Measurements from ENCODE around the gene DNAJC5. TPM values are rescaled to one million over a fixed set of nuclear protein-coding genes. Genes with fewer than 3 reads are reported as not detected.
A peak's percentile ranks its signal among the peaks of the same experiment; 100 is the strongest.

Gene DNAJC5
- total and polyA plus RNA-seq, 9 of the 15 experiments (the other 6 are each of a cell fraction or from before 2014, with no cell fraction given): 0.95 to 42.8 (median 23.4) TPM

DNA sequence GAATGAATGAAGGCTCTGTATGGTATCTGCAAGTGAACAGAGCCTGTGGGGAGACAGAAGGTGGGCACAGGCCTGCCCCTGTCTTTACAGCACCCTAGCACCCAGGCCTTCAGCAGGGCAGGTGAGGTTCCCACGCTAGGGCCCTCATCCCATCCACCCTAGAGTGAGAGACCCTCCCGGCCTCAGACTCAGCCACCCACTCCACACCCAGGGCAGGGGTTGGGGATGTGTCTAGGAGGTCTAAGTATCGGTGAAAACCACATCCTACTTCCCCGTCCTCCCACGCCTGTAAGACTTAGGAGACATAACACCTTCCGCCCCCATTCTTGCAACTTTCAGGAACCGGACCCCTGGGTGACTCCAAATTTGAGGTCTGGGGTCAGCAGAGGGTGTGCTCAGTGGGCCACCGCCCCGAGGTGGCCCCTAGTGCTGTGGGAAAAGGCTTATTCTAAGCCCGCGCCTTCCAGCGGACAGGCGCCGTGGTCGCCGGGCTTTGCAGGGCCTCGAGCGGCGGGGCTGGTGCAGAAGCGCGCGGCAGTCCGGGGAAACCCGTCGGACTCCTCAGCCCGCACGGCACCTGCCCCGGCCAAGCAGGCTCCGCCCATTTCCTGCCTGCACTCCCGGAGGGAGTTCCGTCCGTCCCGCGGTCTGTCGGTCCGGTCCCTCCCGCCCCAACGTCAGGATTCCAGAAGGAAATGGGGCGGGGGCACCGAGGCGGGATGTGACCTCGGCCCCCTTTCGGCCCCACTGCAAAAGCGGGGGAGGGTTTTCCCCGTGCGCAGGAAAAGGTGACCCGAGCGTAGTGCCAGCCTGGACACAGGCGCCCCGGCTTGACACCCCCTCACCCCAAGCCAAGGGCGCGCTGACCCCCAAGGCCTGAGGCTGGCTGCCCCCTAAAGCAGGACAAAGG lies 83.6 kb downstream of the DNAJC5 start (continued):
- TF ChIP-seq, protein P1, sequence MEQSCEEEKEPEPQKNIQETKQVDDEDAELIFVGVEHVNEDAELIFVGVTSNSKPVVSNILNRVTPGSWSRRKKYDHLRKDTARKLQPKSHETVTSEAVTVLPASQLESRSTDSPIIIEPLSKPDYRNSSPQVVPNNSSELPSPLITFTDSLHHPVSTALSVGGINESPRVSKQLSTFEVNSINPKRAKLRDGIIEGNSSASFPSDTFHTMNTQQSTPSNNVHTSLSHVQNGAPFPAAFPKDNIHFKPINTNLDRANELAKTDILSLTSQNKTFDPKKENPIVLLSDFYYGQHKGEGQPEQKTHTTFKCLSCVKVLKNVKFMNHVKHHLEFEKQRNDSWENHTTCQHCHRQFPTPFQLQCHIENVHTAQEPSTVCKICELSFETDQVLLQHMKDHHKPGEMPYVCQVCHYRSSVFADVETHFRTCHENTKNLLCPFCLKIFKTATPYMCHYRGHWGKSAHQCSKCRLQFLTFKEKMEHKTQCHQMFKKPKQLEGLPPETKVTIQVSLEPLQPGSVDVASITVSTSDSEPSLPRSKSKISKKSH (CRISPR knock-in tag; IDR thresholded peaks at IDR 0.05): no peak
- TF ChIP-seq KDM4B (IDR thresholded peaks at IDR 0.05; ENCODE audit: borderline replicate concordance in 2 of 2, low read depth in 1 of 2) (0 out of 4 replicates have a peak, but pooled peaks of 1 of the 2 experiments have one; percentile 18), PHF8 (IDR thresholded peaks at IDR 0.05; ENCODE audit: borderline replicate concordance, low read length) (peak; percentile 41; the same call in 1 of the 2 replicates), SP1 (CRISPR knock-in tag; IDR thresholded peaks at IDR 0.05) (0 out of 2 replicates have a peak, but pooled peaks have one; percentile 54), SMAD4 (CRISPR knock-in tag; conservative IDR thresholded peaks at IDR 0.05) (peak; percentile 70)
- TF ChIP-seq, protein P2, sequence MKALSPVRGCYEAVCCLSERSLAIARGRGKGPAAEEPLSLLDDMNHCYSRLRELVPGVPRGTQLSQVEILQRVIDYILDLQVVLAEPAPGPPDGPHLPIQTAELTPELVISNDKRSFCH (CRISPR knock-in tag; IDR thresholded peaks at IDR 0.05): no peak
- TF ChIP-seq, protein P2 (tag; IDR thresholded peaks at IDR 0.05): 0 out of 2 replicates have a peak, but pooled peaks have one; percentile 18
- TF ChIP-seq, protein P3, sequence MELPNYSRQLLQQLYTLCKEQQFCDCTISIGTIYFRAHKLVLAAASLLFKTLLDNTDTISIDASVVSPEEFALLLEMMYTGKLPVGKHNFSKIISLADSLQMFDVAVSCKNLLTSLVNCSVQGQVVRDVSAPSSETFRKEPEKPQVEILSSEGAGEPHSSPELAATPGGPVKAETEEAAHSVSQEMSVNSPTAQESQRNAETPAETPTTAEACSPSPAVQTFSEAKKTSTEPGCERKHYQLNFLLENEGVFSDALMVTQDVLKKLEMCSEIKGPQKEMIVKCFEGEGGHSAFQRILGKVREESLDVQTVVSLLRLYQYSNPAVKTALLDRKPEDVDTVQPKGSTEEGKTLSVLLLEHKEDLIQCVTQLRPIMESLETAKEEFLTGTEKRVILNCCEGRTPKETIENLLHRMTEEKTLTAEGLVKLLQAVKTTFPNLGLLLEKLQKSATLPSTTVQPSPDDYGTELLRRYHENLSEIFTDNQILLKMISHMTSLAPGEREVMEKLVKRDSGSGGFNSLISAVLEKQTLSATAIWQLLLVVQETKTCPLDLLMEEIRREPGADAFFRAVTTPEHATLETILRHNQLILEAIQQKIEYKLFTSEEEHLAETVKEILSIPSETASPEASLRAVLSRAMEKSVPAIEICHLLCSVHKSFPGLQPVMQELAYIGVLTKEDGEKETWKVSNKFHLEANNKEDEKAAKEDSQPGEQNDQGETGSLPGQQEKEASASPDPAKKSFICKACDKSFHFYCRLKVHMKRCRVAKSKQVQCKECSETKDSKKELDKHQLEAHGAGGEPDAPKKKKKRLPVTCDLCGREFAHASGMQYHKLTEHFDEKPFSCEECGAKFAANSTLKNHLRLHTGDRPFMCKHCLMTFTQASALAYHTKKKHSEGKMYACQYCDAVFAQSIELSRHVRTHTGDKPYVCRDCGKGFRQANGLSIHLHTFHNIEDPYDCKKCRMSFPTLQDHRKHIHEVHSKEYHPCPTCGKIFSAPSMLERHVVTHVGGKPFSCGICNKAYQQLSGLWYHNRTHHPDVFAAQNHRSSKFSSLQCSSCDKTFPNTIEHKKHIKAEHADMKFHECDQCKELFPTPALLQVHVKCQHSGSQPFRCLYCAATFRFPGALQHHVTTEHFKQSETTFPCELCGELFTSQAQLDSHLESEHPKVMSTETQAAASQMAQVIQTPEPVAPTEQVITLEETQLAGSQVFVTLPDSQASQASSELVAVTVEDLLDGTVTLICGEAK (IDR thresholded peaks at IDR 0.05): peak; percentile 78
- TF ChIP-seq, protein P3 (CRISPR knock-in tag; IDR thresholded peaks at IDR 0.05): no peak
- TF ChIP-seq, protein P4, sequence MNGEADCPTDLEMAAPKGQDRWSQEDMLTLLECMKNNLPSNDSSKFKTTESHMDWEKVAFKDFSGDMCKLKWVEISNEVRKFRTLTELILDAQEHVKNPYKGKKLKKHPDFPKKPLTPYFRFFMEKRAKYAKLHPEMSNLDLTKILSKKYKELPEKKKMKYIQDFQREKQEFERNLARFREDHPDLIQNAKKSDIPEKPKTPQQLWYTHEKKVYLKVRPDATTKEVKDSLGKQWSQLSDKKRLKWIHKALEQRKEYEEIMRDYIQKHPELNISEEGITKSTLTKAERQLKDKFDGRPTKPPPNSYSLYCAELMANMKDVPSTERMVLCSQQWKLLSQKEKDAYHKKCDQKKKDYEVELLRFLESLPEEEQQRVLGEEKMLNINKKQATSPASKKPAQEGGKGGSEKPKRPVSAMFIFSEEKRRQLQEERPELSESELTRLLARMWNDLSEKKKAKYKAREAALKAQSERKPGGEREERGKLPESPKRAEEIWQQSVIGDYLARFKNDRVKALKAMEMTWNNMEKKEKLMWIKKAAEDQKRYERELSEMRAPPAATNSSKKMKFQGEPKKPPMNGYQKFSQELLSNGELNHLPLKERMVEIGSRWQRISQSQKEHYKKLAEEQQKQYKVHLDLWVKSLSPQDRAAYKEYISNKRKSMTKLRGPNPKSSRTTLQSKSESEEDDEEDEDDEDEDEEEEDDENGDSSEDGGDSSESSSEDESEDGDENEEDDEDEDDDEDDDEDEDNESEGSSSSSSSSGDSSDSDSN (IDR thresholded peaks at IDR 0.05; ENCODE audit: borderline replicate concordance in 1 of 2, low read depth in 2 of 2, low read length in 2 of 2): peak in 1 of 2 experiments; percentile 72; a peak in 1 of 4 replicates
